A673 (cell line): ENCODE data around the gene PRKAR2B.

Experiments used
- CTCF ChIP-seq: fragments of 300-800, 200-600 bp; sonication (generic); conservative IDR thresholded peaks from 2 replicates; pipeline ENCODE4 v1.5.1; 2017; ENCODE audit warnings: low read depth, mild to moderate bottlenecking, antibody characterized with exemption, low read length, moderate library complexity, mixed read lengths
- EZH2 ChIP-seq: fragments of 200-600 bp; sonication (generic); IDR thresholded peaks from 2 replicates; pipeline ENCODE4 v1.6.1; 2017; ENCODE audit warnings: borderline replicate concordance, low read depth, mild to moderate bottlenecking, mixed read lengths, antibody characterized with exemption, low read length; ENCODE audit not compliant: poor library complexity, severe bottlenecking

- TF ChIP-seq CTCF (no peak), EZH2 (no peak)
Observed at GRCh38 chr7:107077699-107078516, 33.4 kb downstream of the PRKAR2B start.
